Trophoblast cell (in vitro differentiated cells and primary cell): ENCODE results near the gene ITGB6.

Source experiments
- DNase-seq, 2 donors: peaks; one replicate each; pipeline ENCODE4 v3.0.0-alpha.2; 2016
- H2AFZ ChIP-seq: 2 replicates; pipeline ENCODE4 v1.6.1; 2013; ENCODE audit warnings: low read length, moderate library complexity, mild to moderate bottlenecking; ENCODE audit not compliant: insufficient read depth, poor library complexity
- H2AK5ac ChIP-seq: 2 replicates; pipeline ENCODE4 v1.6.1; 2013; ENCODE audit warnings: mild to moderate bottlenecking, low read length
- H2BK120ac ChIP-seq: 2 replicates; pipeline ENCODE4 v1.6.1; 2013; ENCODE audit warnings: low read length, mild to moderate bottlenecking, moderate library complexity; ENCODE audit not compliant: insufficient read depth, poor library complexity
- H2BK12ac ChIP-seq: 2 replicates; pipeline ENCODE4 v1.6.1; 2013; ENCODE audit warnings: mild to moderate bottlenecking, low read length, moderate library complexity
- H2BK5ac ChIP-seq: 2 replicates; pipeline ENCODE4 v1.6.1; 2013; ENCODE audit warnings: low read length, low read depth, moderate library complexity, mild to moderate bottlenecking; ENCODE audit not compliant: poor library complexity
- H3K14ac ChIP-seq: 2 replicates; pipeline ENCODE4 v1.6.1; 2013; ENCODE audit warnings: mild to moderate bottlenecking, low read length
- H3K18ac ChIP-seq: 2 replicates; pipeline ENCODE4 v1.6.1; 2013; ENCODE audit warnings: mild to moderate bottlenecking, low read length
- H3K23ac ChIP-seq: 2 replicates; pipeline ENCODE4 v1.6.1; 2013; ENCODE audit warnings: low read length
- H3K27ac ChIP-seq: 2 replicates; pipeline ENCODE4 v1.5.1; 2013; ENCODE audit warnings: low read depth, mild to moderate bottlenecking, inconsistent platforms, low read length, moderate library complexity
- H3K27me3 ChIP-seq: 2 replicates; pipeline ENCODE4 v1.6.1; 2013; ENCODE audit warnings: inconsistent platforms, mild to moderate bottlenecking, low read length, moderate library complexity; ENCODE audit not compliant: insufficient read depth
- H3K36me3 ChIP-seq, 2 experiments: 1 replicate in 1 of 2; 2 replicates in 1 of 2; pipeline ENCODE4 v1.6.1; 2013; ENCODE audit warnings: low read length in 2 of 2, mild to moderate bottlenecking in 2 of 2, moderate library complexity in 1 of 2; ENCODE audit not compliant: insufficient read depth in 2 of 2, control insufficient read depth in 1 of 2
- H3K4ac ChIP-seq: 2 replicates; pipeline ENCODE4 v1.6.1; 2013; ENCODE audit warnings: low read depth, mild to moderate bottlenecking, low read length, moderate library complexity
- H3K4me1 ChIP-seq, 2 experiments: 1 replicate in 1 of 2; 2 replicates in 1 of 2; pipeline ENCODE4 v1.6.1; 2013; ENCODE audit warnings: low read length in 2 of 2, mild to moderate bottlenecking in 2 of 2, moderate library complexity in 1 of 2; ENCODE audit not compliant: insufficient read depth in 2 of 2, control insufficient read depth in 1 of 2
- H3K4me2 ChIP-seq: 2 replicates; pipeline ENCODE4 v1.6.1; 2013; ENCODE audit warnings: inconsistent platforms, mild to moderate bottlenecking, low read length, moderate library complexity
- H3K4me3 ChIP-seq: 2 replicates; pipeline ENCODE4 v1.5.1; 2013; ENCODE audit warnings: mild to moderate bottlenecking, low read depth, low read length, inconsistent platforms
- H3K79me1 ChIP-seq: one replicate; pipeline ENCODE4 v1.6.1; 2013; ENCODE audit warnings: low read length
- H3K79me2 ChIP-seq: 2 replicates; pipeline ENCODE4 v1.6.1; 2013; ENCODE audit warnings: low read length, mild to moderate bottlenecking; ENCODE audit not compliant: control insufficient read depth, insufficient read depth, poor library complexity
- H3K9ac ChIP-seq: 2 replicates; pipeline ENCODE4 v1.6.1; 2013; ENCODE audit warnings: mild to moderate bottlenecking, low read length
- H3K9me3 ChIP-seq: 2 replicates; pipeline ENCODE4 v1.6.1; 2013; ENCODE audit warnings: low read depth, mild to moderate bottlenecking, control low read depth, inconsistent platforms, low read length; ENCODE audit not compliant: insufficient read depth
- H4K12ac ChIP-seq: 2 replicates; pipeline ENCODE4 v1.6.1; 2013; ENCODE audit warnings: low read depth, mild to moderate bottlenecking, low read length, moderate library complexity
- H4K8ac ChIP-seq: 2 replicates; pipeline ENCODE4 v1.6.1; 2013; ENCODE audit warnings: low read depth, mild to moderate bottlenecking, low read length, moderate library complexity
- H4K91ac ChIP-seq: one replicate; pipeline ENCODE4 v1.6.1; 2013; ENCODE audit warnings: low read depth, mild to moderate bottlenecking, low read length, moderate library complexity
- WGBS: extraction: QIAGEN DNeasy Blood & Tissue Kit; methylation state at CpG from one replicate; pipeline ENCODE4 v1.1.7; 2013; ENCODE audit warnings: missing lambda C conversion rate; ENCODE audit not compliant: insufficient read length, insufficient coverage; ENCODE audit errors: extremely low coverage; 5-methylcytosine and 5-hydroxymethylcytosine counted together

The ITGB6 gene

GRCh38 chr2:160132761-160133160, 67.3 kb downstream of the ITGB6 start:
- H3K23ac ChIP-seq = no peak overlapping the region
- no peak overlapping the region for H2BK5ac ChIP-seq
- H3K36me3 ChIP-seq = peaks cover 5 to 15% of the 10 kb centered on the region in 2 experiments
- DNase-seq = no peak
- H3K9me3 ChIP-seq = peaks cover 4% of the 10 kb centered on the region
- H2BK120ac ChIP-seq = no peak overlapping the region
- no peak overlapping the region for H3K18ac ChIP-seq
- no peak overlapping the region for H4K12ac ChIP-seq
- no peak overlapping the region for H2AFZ ChIP-seq
- H3K4me2 ChIP-seq = no peak overlapping the region
- H4K8ac ChIP-seq = no peak overlapping the region
- no peak overlapping the region for H2BK12ac ChIP-seq
- no peaks in the 10 kb centered on the region for H3K4me1 ChIP-seq
- no peaks in the 10 kb centered on the region for H3K79me1 ChIP-seq
- no peak overlapping the region for H3K4ac ChIP-seq
- H3K9ac ChIP-seq = no peak overlapping the region
- H3K27me3 ChIP-seq = no peaks in the 10 kb centered on the region
- no peak overlapping the region for H3K14ac ChIP-seq
- H3K4me3 ChIP-seq = no peak overlapping the region
- no peaks in the 10 kb centered on the region for H3K79me2 ChIP-seq
- no peak overlapping the region for H4K91ac ChIP-seq
- WGBS = no CpG with 5 or more reads among the region's 3 CpGs
- H2AK5ac ChIP-seq = no peak overlapping the region
- H3K27ac ChIP-seq = no peak overlapping the region

- H3K4me2 ChIP-seq = no peak overlapping the region
- H3K4me1 ChIP-seq = peaks cover 5 to 12% of the 10 kb centered on the region in 2 experiments
- no peak overlapping the region for H4K91ac ChIP-seq
- no peak overlapping the region for H2AK5ac ChIP-seq
- no peak overlapping the region for H2AFZ ChIP-seq
- H4K8ac ChIP-seq = no peak overlapping the region
- H3K9ac ChIP-seq = no peak overlapping the region
- no peak overlapping the region for H4K12ac ChIP-seq
- no peak overlapping the region for H3K18ac ChIP-seq
- H3K4me3 ChIP-seq = no peak overlapping the region
- DNase-seq = no peak
- H2BK120ac ChIP-seq = no peak overlapping the region
- H3K27me3 ChIP-seq = no peaks in the 10 kb centered on the region
- peaks cover 2% of the 10 kb centered on the region for H3K79me2 ChIP-seq
- no peaks in the 10 kb centered on the region for H3K9me3 ChIP-seq
- peaks cover 9 to 28% of the 10 kb centered on the region in 2 experiments for H3K36me3 ChIP-seq
- H3K14ac ChIP-seq = no peak overlapping the region
- H3K4ac ChIP-seq = no peak overlapping the region
- peak overlapping the region; percentile 57 for H3K27ac ChIP-seq
- no peak overlapping the region for H2BK12ac ChIP-seq
- no CpG with 5 or more reads among the region's 2 CpGs for WGBS
- H3K23ac ChIP-seq = no peak overlapping the region
- H2BK5ac ChIP-seq = no peak overlapping the region
- peaks cover 3% of the 10 kb centered on the region for H3K79me1 ChIP-seq
Observed at GRCh38 chr2:160126756-160127155, 73.3 kb downstream of the ITGB6 start.

- Histone ChIP-seq H3K27ac (peak overlapping the region; percentile 57), H3K4me3 (no peak overlapping the region), H4K8ac (peak overlapping the region; percentile 33), H3K27me3 (no peaks in the 10 kb centered on the region), H3K36me3 (peaks cover 12 to 31% of the 10 kb centered on the region in 2 experiments), H2AK5ac (no peak overlapping the region), H4K91ac (peak overlapping the region; percentile 45), H3K79me2 (peaks cover 2% of the 10 kb centered on the region), H4K12ac (no peak overlapping the region), H3K9me3 (no peaks in the 10 kb centered on the region), H3K79me1 (peaks cover 3% of the 10 kb centered on the region), H3K23ac (no peak overlapping the region), H3K9ac (no peak overlapping the region), H2BK5ac (peak overlapping the region; percentile 22), H3K4ac (no peak overlapping the region), H2BK120ac (peak overlapping the region; percentile 8), H2BK12ac (peak overlapping the region; percentile 55), H3K4me2 (no peak overlapping the region), H3K18ac (peak overlapping the region; percentile 19), H3K4me1 (peaks cover 5 to 12% of the 10 kb centered on the region in 2 experiments), H3K14ac (peak overlapping the region; percentile 18), H2AFZ (no peak overlapping the region)
- no peak for DNase-seq
- no CpG with 5 or more reads among the region's 12 CpGs for WGBS
Observed at GRCh38 chr2:160126315-160126714, 73.8 kb downstream of the ITGB6 start.

GRCh38 chr2:160125828-160126227, 74.2 kb downstream of the ITGB6 start:
- H2BK12ac ChIP-seq = no peak overlapping the region
- H2BK5ac ChIP-seq = no peak overlapping the region
- H2BK120ac ChIP-seq = no peak overlapping the region
- peaks cover 5 to 12% of the 10 kb centered on the region in 2 experiments for H3K4me1 ChIP-seq
- H3K9ac ChIP-seq = no peak overlapping the region
- H3K4ac ChIP-seq = no peak overlapping the region
- no peak overlapping the region for H4K8ac ChIP-seq
- H3K4me2 ChIP-seq = peak overlapping the region; percentile 14
- H3K36me3 ChIP-seq = peaks cover 13 to 32% of the 10 kb centered on the region in 2 experiments
- H4K12ac ChIP-seq = no peak overlapping the region
- H3K9me3 ChIP-seq = no peaks in the 10 kb centered on the region
- H3K79me2 ChIP-seq = peaks cover 2% of the 10 kb centered on the region
- no CpG with 5 or more reads among the region's 6 CpGs for WGBS
- DNase-seq = peak; percentile 21 to 61
- no peak overlapping the region for H3K23ac ChIP-seq
- H3K79me1 ChIP-seq = peaks cover 3% of the 10 kb centered on the region
- no peak overlapping the region for H3K18ac ChIP-seq
- no peak overlapping the region for H2AFZ ChIP-seq
- no peak overlapping the region for H2AK5ac ChIP-seq
- no peaks in the 10 kb centered on the region for H3K27me3 ChIP-seq
- no peak overlapping the region for H4K91ac ChIP-seq
- H3K4me3 ChIP-seq = no peak overlapping the region
- peak overlapping the region; percentile 57 for H3K27ac ChIP-seq
- H3K14ac ChIP-seq = no peak overlapping the region
